Keratinocyte (primary cell): Measurements from ENCODE around the gene ABI3BP. TPM values are rescaled to one million over a fixed set of nuclear protein-coding genes. Genes with fewer than 3 reads are reported as not detected.

Source experiments
- DNase-seq: peaks from one replicate; pipeline ENCODE4 v3.0.0-alpha.2; 2011; ENCODE audit warnings: low read depth, missing footprints, low spot score
- FAIRE-seq: peaks from 2 replicates; lab custom pipeline; 2011; peaks lifted over from hg19 to GRCh38; lab: Jason Lieb, UNC
- H2AFZ ChIP-seq: 2 replicates; pipeline ENCODE4 v1.6.0; 2012; ENCODE audit warnings: low read length, control low read depth, inconsistent platforms; ENCODE audit not compliant: control insufficient read depth
- H3K27ac ChIP-seq: 2 replicates; pipeline ENCODE4 v1.5.1; 2011; ENCODE audit warnings: low read length; ENCODE audit not compliant: control insufficient read depth, insufficient read depth
- H3K27me3 ChIP-seq: 3 replicates; pipeline ENCODE4 v1.6.0; 2011; ENCODE audit warnings: low read length; ENCODE audit not compliant: control insufficient read depth, insufficient read depth; ENCODE audit errors: extremely low read depth
- H3K36me3 ChIP-seq, 2 experiments: 2 replicates in 1 of 2; 3 replicates in 1 of 2; pipeline ENCODE4 v1.5.1; 2011; ENCODE audit warnings: low read length in 2 of 2, mild to moderate bottlenecking in 1 of 2; ENCODE audit not compliant: control insufficient read depth in 2 of 2, insufficient read depth in 2 of 2; ENCODE audit errors: extremely low read depth in 1 of 2
- H3K4me1 ChIP-seq: 3 replicates; pipeline ENCODE4 v1.5.1; 2011; ENCODE audit warnings: low read length; ENCODE audit not compliant: control insufficient read depth, insufficient read depth; ENCODE audit errors: extremely low read depth
- H3K4me2 ChIP-seq: 3 replicates; pipeline ENCODE4 v1.6.0; 2011; ENCODE audit warnings: low read depth, low read length; ENCODE audit not compliant: control insufficient read depth, insufficient read depth; ENCODE audit errors: extremely low read depth
- H3K4me3 ChIP-seq, 3 experiments: fragments of 200-600 bp in 1 of 3; sonication (generic) in 1 of 3; 2 replicates in 2 of 3; 3 replicates in 1 of 3; pipeline ENCODE4 v1.5.1; 2011 to 2016; ENCODE audit warnings: low read length in 3 of 3, mild to moderate bottlenecking in 3 of 3, control low read depth in 2 of 3, inconsistent platforms in 1 of 3, low read depth in 1 of 3, mixed read lengths in 1 of 3, mixed run types in 1 of 3, moderate library complexity in 1 of 3; ENCODE audit not compliant: control insufficient read depth in 2 of 3, insufficient read depth in 2 of 3; ENCODE audit errors: extremely low read depth in 1 of 3
- H3K79me2 ChIP-seq: 2 replicates; pipeline ENCODE4 v1.6.0; 2012; ENCODE audit warnings: low read length; ENCODE audit not compliant: control insufficient read depth, insufficient read depth
- H3K9ac ChIP-seq: 3 replicates; pipeline ENCODE4 v1.6.0; 2011; ENCODE audit warnings: low read length; ENCODE audit not compliant: control insufficient read depth, insufficient read depth; ENCODE audit errors: extremely low read depth
- H3K9me1 ChIP-seq: 3 replicates; pipeline ENCODE4 v1.6.0; 2011; ENCODE audit warnings: low read length; ENCODE audit not compliant: control insufficient read depth, insufficient read depth; ENCODE audit errors: extremely low read depth
- H3K9me3 ChIP-seq: 2 replicates; pipeline ENCODE4 v1.5.1; 2012; ENCODE audit warnings: low read depth, low read length; ENCODE audit not compliant: control insufficient read depth
- H4K20me1 ChIP-seq: 3 replicates; pipeline ENCODE4 v1.6.0; 2011; ENCODE audit warnings: low read length; ENCODE audit not compliant: control insufficient read depth, insufficient read depth; ENCODE audit errors: extremely low read depth
- CTCF ChIP-seq, 3 experiments: IDR thresholded peaks in 1 of 3; conservative IDR thresholded peaks in 1 of 3; optimal IDR thresholded peaks in 1 of 3; 2 replicates in 2 of 3; 3 replicates in 1 of 3; pipeline versions ENCODE3 to v1.5.1; 2011; ENCODE audit warnings: low read length in 3 of 3, mild to moderate bottlenecking in 3 of 3, moderate library complexity in 2 of 3, control low read depth in 1 of 3, inconsistent platforms in 1 of 3; ENCODE audit not compliant: insufficient read depth in 2 of 3; ENCODE audit errors: extremely low read depth in 1 of 3
- EZH2 ChIP-seq: IDR thresholded peaks from one replicate; pipeline ENCODE4 v1.6.1; 2012; ENCODE audit warnings: inconsistent platforms, mild to moderate bottlenecking, low read length, moderate library complexity
- dilution Hi-C: fragments of 300-500 bp; cut with MboI; formaldehyde crosslinking; loops from one replicate; pipeline ENCODE4 v1.7.0; 2020; ENCODE audit warnings: low sequenced_read_pairs; ENCODE audit not compliant: extremely low pct_ligation_motif_present
- polyA plus RNA-seq, 5 experiments: library from polyadenylated mRNA; depleted of rRNA in 3 of 5; stranded (reverse) in 3 of 5; stranded (forward) in 1 of 5; unstranded in 1 of 5; fragments of >200 nt; gene quantifications; 1 replicate in 1 of 5; 2 replicates in 3 of 5; 3 replicates in 1 of 5; pipeline versions ENCODE4 v1.2.1 to v1.2.3, GENCODE V29; 2011 to 2012; ENCODE audit warnings: missing spikeins in 2 of 5, low read depth in 1 of 5, low replicate concordance in 1 of 5

Gene ABI3BP
- polyA plus RNA-seq, 1 donor (not counting 4 experiments of a cell fraction or from before 2014, with no cell fraction given), result 0.59 TPM

GRCh38 chr3:100910986-100911385, 82.2 kb downstream of the ABI3BP start:
- H3K27me3 ChIP-seq, result no peaks in the 10 kb centered on the region
- dilution Hi-C loops, result no loop called here
- no peaks in the 10 kb centered on the region for H3K9me1 ChIP-seq
- no peak overlapping the region for H3K27ac ChIP-seq
- TF ChIP-seq CTCF (optimal IDR thresholded peaks at IDR 0.05 in 1 of 3, IDR thresholded peaks at IDR 0.05 in 1 of 3, conservative IDR thresholded peaks at IDR 0.05 in 1 of 3; ENCODE audit: extremely low read depth in 1 of 3, insufficient read depth in 2 of 3, low read length in 3 of 3), result no peak
- TF ChIP-seq EZH2, result no peak
- no peak overlapping the region for H2AFZ ChIP-seq
- no peak overlapping the region for H3K4me3 ChIP-seq
- H3K9ac ChIP-seq, result no peak overlapping the region
- no peaks in the 10 kb centered on the region for H3K79me2 ChIP-seq
- FAIRE-seq, result no peak
- H3K9me3 ChIP-seq, result no peaks in the 10 kb centered on the region
- no peaks in the 10 kb centered on the region for H3K36me3 ChIP-seq
- no peak overlapping the region for H3K4me2 ChIP-seq
- no peak for DNase-seq
- H3K4me1 ChIP-seq, result no peaks in the 10 kb centered on the region
- H4K20me1 ChIP-seq, result no peaks in the 10 kb centered on the region

- no peak overlapping the region for H2AFZ ChIP-seq
Observed at GRCh38 chr3:100902572-100902971, 90.6 kb downstream of the ABI3BP start.

More at GRCh38 chr3:100902572-100902971, 90.6 kb downstream of the ABI3BP start:
- no peaks in the 10 kb centered on the region for H4K20me1 ChIP-seq
- dilution Hi-C loops, result no loop called here
- H3K36me3 ChIP-seq, result no peaks in the 10 kb centered on the region
- no peak overlapping the region for H3K4me3 ChIP-seq
- no peaks in the 10 kb centered on the region for H3K9me3 ChIP-seq
- TF ChIP-seq CTCF (optimal IDR thresholded peaks at IDR 0.05 in 1 of 3, IDR thresholded peaks at IDR 0.05 in 1 of 3, conservative IDR thresholded peaks at IDR 0.05 in 1 of 3; ENCODE audit: extremely low read depth in 1 of 3, insufficient read depth in 2 of 3, low read length in 3 of 3) (no peak), EZH2 (no peak)
- no peaks in the 10 kb centered on the region for H3K4me1 ChIP-seq
- DNase-seq (no peak), FAIRE-seq (no peak)
- H3K9ac ChIP-seq, result no peak overlapping the region
- H3K79me2 ChIP-seq, result no peaks in the 10 kb centered on the region
- H3K4me2 ChIP-seq, result no peak overlapping the region
- no peaks in the 10 kb centered on the region for H3K9me1 ChIP-seq
- H3K27ac ChIP-seq, result no peak overlapping the region
- H3K27me3 ChIP-seq, result no peaks in the 10 kb centered on the region
